GM15510 (cell line): ENCODE results near the gene INIP.
A peak's percentile ranks its signal among the peaks of the same experiment; 100 is the strongest.

Source experiments
- POLR2A ChIP-seq: IDR thresholded peaks from 3 replicates; pipeline ENCODE4 v1.6.1; 2011; ENCODE audit warnings: borderline replicate concordance; ENCODE audit not compliant: insufficient read length; ENCODE audit errors: extremely low read depth

The INIP gene

GRCh38 chr9:112751056-112751795 is 33.3 kb upstream of the INIP start:
- TF ChIP-seq POLR2A, result no peak

GRCh38 chr9:112750764-112751055 is 32.8 kb upstream of the INIP start:
- TF ChIP-seq POLR2A, result no peak

- peak; percentile 63 for TF ChIP-seq POLR2A
Observed at GRCh38 chr9:112750016-112750763, 32.3 kb upstream of the INIP start, which contains the start of gene SNX30. Gene SNX30, plus strand, starts transcription at chr9:112750760. Its CDS starts 242 bp downstream, at chr9:112751002.

- TF ChIP-seq POLR2A, result no peak
Observed at GRCh38 chr9:112747094-112747493, 29.2 kb upstream of the INIP start.

- no peak for TF ChIP-seq POLR2A
Observed at GRCh38 chr9:112744177-112744576, 26.3 kb upstream of the INIP start.

- TF ChIP-seq POLR2A, result no peak
Observed at GRCh38 chr9:112743216-112743836, 25.4 kb upstream of the INIP start.

GRCh38 chr9:112734892-112735291 is 17.0 kb upstream of the INIP start:
- no peak for TF ChIP-seq POLR2A

GRCh38 chr9:112731971-112732370 is 14.1 kb upstream of the INIP start:
- no peak for TF ChIP-seq POLR2A

- TF ChIP-seq POLR2A, result no peak
Observed at GRCh38 chr9:112728401-112728800, 10.5 kb upstream of the INIP start.

GRCh38 chr9:112726428-112726827 is 8.5 kb upstream of the INIP start:
- no peak for TF ChIP-seq POLR2A

- no peak for TF ChIP-seq POLR2A
Observed at GRCh38 chr9:112725961-112726360, 8.0 kb upstream of the INIP start.

- no peak for TF ChIP-seq POLR2A
Observed at GRCh38 chr9:112720113-112720780, 2.3 kb upstream of the INIP start.

GRCh38 chr9:112719696-112720095 is 1.8 kb upstream of the INIP start:
- TF ChIP-seq POLR2A, result no peak

- TF ChIP-seq POLR2A, result no peak
Observed at GRCh38 chr9:112719241-112719691, 1.3 kb upstream of the INIP start.

- no peak for TF ChIP-seq POLR2A
Observed at GRCh38 chr9:112712678-112713077, 5.2 kb downstream of the INIP start.
